B cell (primary cell): ENCODE results near the gene SCAMP3. TPM values are rescaled to one million over a fixed set of nuclear protein-coding genes. Genes with fewer than 3 reads are reported as not detected.
"Not testable (repeated sequence)": the region's sequence is repeated elsewhere in the genome, so short reads cannot be mapped to it uniquely, and the experiment has no call there.

Experiments used
- ATAC-seq: fragments of 200-7000 bp; cut with Tn5 transposase; one replicate; pipeline ENCODE4 v1.10.0; 2021; ENCODE audit warnings: low read depth, mild to moderate bottlenecking, moderate number of reproducible peaks, moderate library complexity
- CTCF ChIA-PET: fragments of 350-600 bp; sonication (Branson Sonifier 250); formaldehyde crosslinking; loops from one replicate; lab custom pipeline; 2021; ENCODE audit warnings: antibody characterized with exemption, inconsistent platforms; lab: Charles Lee
- POLR2A ChIA-PET: fragments of 350-600 bp; sonication (Branson Sonifier 250); formaldehyde crosslinking; loops from one replicate; lab custom pipeline; 2021; ENCODE audit warnings: antibody characterized with exemption; lab: Charles Lee
- DNase-seq: peaks from one replicate; pipeline ENCODE4 v3.0.0; 2013
- H2AFZ ChIP-seq: 2 replicates; pipeline ENCODE4 v1.6.1; 2012; ENCODE audit warnings: mild to moderate bottlenecking, low read depth, low read length; ENCODE audit not compliant: insufficient read depth, poor library complexity, severe bottlenecking
- H3K27ac ChIP-seq, 2 donors: 1 replicate in 1 of 2; 2 replicates in 1 of 2; pipeline ENCODE4 v1.5.1; 2012 to 2013; ENCODE audit warnings: low read length in 2 of 2, mild to moderate bottlenecking in 2 of 2, moderate library complexity in 1 of 2
- H3K27me3 ChIP-seq, 4 experiments: fragments of 200-600 bp in 1 of 4; sonication (generic) in 1 of 4; replicated peaks in 1 of 4; 1 replicate in 2 of 4; 2 replicates in 2 of 4; pipeline versions ENCODE4 v1.6.1 to v1.7.0; 2013 to 2016; ENCODE audit warnings: low read length in 3 of 4, mild to moderate bottlenecking in 2 of 4, mixed read lengths in 1 of 4, moderate library complexity in 1 of 4; ENCODE audit not compliant: insufficient read depth in 4 of 4, control insufficient read depth in 3 of 4; ENCODE audit errors: control extremely low read depth in 1 of 4
- H3K36me3 ChIP-seq, 2 experiments: replicated peaks in 1 of 2; 1 replicate in 1 of 2; 2 replicates in 1 of 2; pipeline versions ENCODE4 v1.6.1 to v1.7.1; 2013; ENCODE audit warnings: low read length in 1 of 2; ENCODE audit not compliant: insufficient read depth in 2 of 2, control insufficient read depth in 1 of 2; ENCODE audit errors: control extremely low read depth in 1 of 2, extremely low read depth in 1 of 2
- H3K4me1 ChIP-seq, 2 donors: fragments of 200-600 bp in 1 of 2; sonication (generic) in 1 of 2; 1 replicate in 1 of 2; 2 replicates in 1 of 2; pipeline versions ENCODE4 v1.5.1 to v1.6.1; 2013 to 2017; ENCODE audit warnings: low read length in 2 of 2; ENCODE audit not compliant: control insufficient read depth in 2 of 2, insufficient read depth in 2 of 2
- H3K4me2 ChIP-seq: replicated peaks from 2 replicates; pipeline ENCODE3; 2012; ENCODE audit warnings: mild to moderate bottlenecking, low read depth, low read length; ENCODE audit not compliant: poor library complexity, severe bottlenecking
- H3K4me3 ChIP-seq, 5 experiments: fragments of 200-600 bp in 1 of 5; sonication (generic) in 1 of 5; 1 replicate in 3 of 5; 2 replicates in 2 of 5; pipeline versions ENCODE4 v1.5.1 to v1.7.0; 2011 to 2016; ENCODE audit warnings: low read length in 4 of 5, mild to moderate bottlenecking in 4 of 5, low read depth in 2 of 5, control low read depth in 1 of 5, moderate library complexity in 1 of 5; ENCODE audit not compliant: insufficient read depth in 1 of 5; ENCODE audit errors: control extremely low read depth in 1 of 5, extremely low read depth in 1 of 5
- H3K79me2 ChIP-seq: fragments of 200-600 bp; sonication (generic); one replicate; pipeline ENCODE4 v1.6.0; 2016; ENCODE audit warnings: low read length; ENCODE audit not compliant: control insufficient read depth, insufficient read depth
- H3K9ac ChIP-seq: fragments of 200-600 bp; sonication (generic); 2 replicates; pipeline ENCODE4 v1.6.1; 2017; ENCODE audit warnings: mild to moderate bottlenecking, low read length, moderate library complexity
- H3K9me3 ChIP-seq, 3 donors: one replicate each; pipeline versions ENCODE4 v1.6.1 to v1.7.1; 2013; ENCODE audit warnings: low read length in 2 of 3; ENCODE audit not compliant: control insufficient read depth in 2 of 3, insufficient read depth in 1 of 3; ENCODE audit errors: control extremely low read depth in 1 of 3
- H4K20me1 ChIP-seq: 2 replicates; pipeline ENCODE4 v1.6.0; 2012; ENCODE audit warnings: mild to moderate bottlenecking, low read length; ENCODE audit not compliant: insufficient read depth, control insufficient read depth, poor library complexity, severe bottlenecking
- H3K27ac Mint-ChIP-seq: one replicate; pipeline ENCODE4 v1.8.0; 2021; ENCODE audit warnings: mixed read lengths
- H3K27me3 Mint-ChIP-seq: one replicate; pipeline ENCODE4 v1.8.0; 2021; ENCODE audit warnings: mixed read lengths
- H3K4me1 Mint-ChIP-seq: one replicate; pipeline ENCODE4 v1.8.0; 2021; ENCODE audit warnings: mixed read lengths
- H3K4me3 Mint-ChIP-seq: one replicate; pipeline ENCODE4 v1.8.0; 2021; ENCODE audit warnings: mixed read lengths
- H3K9me3 Mint-ChIP-seq: one replicate; pipeline ENCODE4 v1.8.0; 2022; ENCODE audit warnings: mixed read lengths; ENCODE audit not compliant: insufficient read depth
- CTCF ChIP-seq: fragments of 200-600 bp; IDR thresholded peaks from one replicate; pipeline ENCODE4 v1.8.0; 2022; ENCODE audit warnings: antibody characterized with exemption, mild to moderate bottlenecking
- EZH2 ChIP-seq: IDR thresholded peaks from 2 replicates; pipeline ENCODE4 v1.6.1; 2012; ENCODE audit warnings: borderline replicate concordance, low read depth, mild to moderate bottlenecking, moderate library complexity, low read length; ENCODE audit not compliant: insufficient read depth, poor library complexity, severe bottlenecking
- WGBS: methylation state at CpG from one replicate; pipeline ENCODE4 v1.1.5; 2013; ENCODE audit warnings: missing lambda C conversion rate; ENCODE audit not compliant: insufficient coverage; 5-methylcytosine and 5-hydroxymethylcytosine counted together
- intact Hi-C: fragments of 100-400 bp; cut with micrococcal nuclease; formaldehyde crosslinking; loops from one replicate; pipeline ENCODE4 v1.10.0; 2022
- polyA plus RNA-seq: library from polyadenylated mRNA; depleted of rRNA; stranded (reverse); fragments of >200 nt; gene quantifications from 2 replicates; pipeline ENCODE4 v1.2.3, GENCODE V29; 2012
- total RNA-seq, 2 donors: library from RNA; stranded (reverse); fragments of 120-200 nt in 1 of 2; gene quantifications; 1 replicate in 1 of 2; 2 replicates in 1 of 2; pipeline versions ENCODE4 v1.2.3 to v1.2.4, GENCODE V29; 2013 to 2022

Gene SCAMP3
- total and polyA plus RNA-seq, 2 donors (not counting 1 experiment from before 2014, with no cell fraction given), result 79.8 to 107 TPM

GRCh38 chr1:155219592-155220031, 42.5 kb downstream of the SCAMP3 start:
- intact Hi-C loops, result no loop called here
- H3K27ac ChIP-seq, result no peak overlapping the region
- H3K9ac ChIP-seq, result no peak overlapping the region
- H3K4me1 Mint-ChIP-seq, result peaks cover 20% of the 10 kb centered on the region
- no peak for TF ChIP-seq CTCF
- no peak for TF ChIP-seq EZH2
- POLR2A ChIA-PET, result no interaction called here
- CTCF ChIA-PET, result interaction anchor here (0.8 to 1.2 kb wide), 4 partner anchors 10 to 52 kb away, joined by 3 to 6 read pairs (median 4); no protein-coding TSS in a partner anchor
- no peak for DNase-seq
- H3K4me2 ChIP-seq, result no peak overlapping the region
- peaks cover 24 to 29% of the 10 kb centered on the region in 2 donors for H3K4me1 ChIP-seq
- H3K9me3 ChIP-seq, result no peaks in the 10 kb centered on the region
- no peaks in the 10 kb centered on the region for H3K36me3 ChIP-seq
- H3K9me3 Mint-ChIP-seq, result no peaks in the 10 kb centered on the region
- no CpG with 5 or more reads among the region's 1 CpG for WGBS
- no peak for ATAC-seq
- H4K20me1 ChIP-seq, result no peaks in the 10 kb centered on the region
- H3K4me3 ChIP-seq, result no peak overlapping the region
- no peaks in the 10 kb centered on the region for H3K27me3 ChIP-seq
- no peaks in the 10 kb centered on the region for H3K27me3 Mint-ChIP-seq
- no peaks in the 10 kb centered on the region for H3K79me2 ChIP-seq
- H3K27ac Mint-ChIP-seq, result no peak overlapping the region
- no peak overlapping the region for H3K4me3 Mint-ChIP-seq
- no peak overlapping the region for H2AFZ ChIP-seq

GRCh38 chr1:155218854-155219591, 43.1 kb downstream of the SCAMP3 start:
- peaks cover 18 to 23% of the 10 kb centered on the region in 2 donors for H3K4me1 ChIP-seq
- H3K9me3 ChIP-seq, result no peaks in the 10 kb centered on the region
- ChIA-PET CTCF (interaction anchor here (0.8 to 1.2 kb wide), 4 partner anchors 9 to 51 kb away, joined by 3 to 6 read pairs (median 4); no protein-coding TSS in a partner anchor), POLR2A (no interaction called here)
- H3K79me2 ChIP-seq, result no peaks in the 10 kb centered on the region
- no peak for ATAC-seq
- no peaks in the 10 kb centered on the region for H4K20me1 ChIP-seq
- no peak overlapping the region for H3K27ac ChIP-seq
- H3K4me3 Mint-ChIP-seq, result no peak overlapping the region
- intact Hi-C loops, result no loop called here
- H3K27ac Mint-ChIP-seq, result no peak overlapping the region
- peaks cover 15% of the 10 kb centered on the region for H3K4me1 Mint-ChIP-seq
- no peak overlapping the region for H3K4me2 ChIP-seq
- H3K9ac ChIP-seq, result no peak overlapping the region
- WGBS, result 29% methylated on average over 1 of the region's 7 CpGs
- no peaks in the 10 kb centered on the region for H3K9me3 Mint-ChIP-seq
- no peaks in the 10 kb centered on the region for H3K27me3 Mint-ChIP-seq
- H3K36me3 ChIP-seq, result no peaks in the 10 kb centered on the region
- no peak for TF ChIP-seq CTCF
- TF ChIP-seq EZH2, result no peak
- peak; percentile 30 for DNase-seq
- H3K27me3 ChIP-seq, result no peaks in the 10 kb centered on the region
- no peak overlapping the region for H3K4me3 ChIP-seq
- no peak overlapping the region for H2AFZ ChIP-seq

- H3K4me3 ChIP-seq, H3K27me3 Mint-ChIP-seq, H2AFZ ChIP-seq, H3K9me3 Mint-ChIP-seq, H3K9ac ChIP-seq, intact Hi-C loops, ATAC-seq, H3K27me3 ChIP-seq, POLR2A ChIA-PET, H3K4me3 Mint-ChIP-seq, H3K9me3 ChIP-seq, H3K4me1 Mint-ChIP-seq, H3K79me2 ChIP-seq, H3K4me1 ChIP-seq, H3K4me2 ChIP-seq, DNase-seq, H4K20me1 ChIP-seq, H3K27ac ChIP-seq, H3K36me3 ChIP-seq, H3K27ac Mint-ChIP-seq: not testable (repeated sequence)
- CTCF ChIA-PET, result interaction anchor here (1.8 kb wide), 1 partner anchor 36 kb away, joined by 3 read pairs; no protein-coding TSS in a partner anchor
- WGBS, result 100% methylated on average over 1 of the region's 10 CpGs
Observed at GRCh38 chr1:155214702-155215101, 47.5 kb downstream of the SCAMP3 start.
